Adipocyte (in vitro differentiated cells): ENCODE data around the gene CTSA.
A peak's percentile ranks its signal among the peaks of the same experiment; 100 is the strongest.

ENCODE experiments used
- DNase-seq: peaks from one replicate; pipeline ENCODE4 v3.0.0-alpha.2; 2015; ENCODE audit warnings: low read depth
- H3K27me3 ChIP-seq: replicated peaks from 2 replicates; pipeline ENCODE4 v1.7.0; 2013; ENCODE audit warnings: mild to moderate bottlenecking, low read length, moderate library complexity; ENCODE audit not compliant: control insufficient read depth, insufficient read depth
- H3K36me3 ChIP-seq: 2 replicates; pipeline ENCODE4 v1.7.0; 2013; ENCODE audit warnings: low read length, mild to moderate bottlenecking, moderate library complexity; ENCODE audit not compliant: control insufficient read depth, insufficient read depth, severe bottlenecking
- H3K4me1 ChIP-seq: 2 replicates; pipeline ENCODE4 v1.7.0; 2013; ENCODE audit warnings: mild to moderate bottlenecking, low read length, moderate library complexity; ENCODE audit not compliant: control insufficient read depth, insufficient read depth
- H3K4me3 ChIP-seq: 2 replicates; pipeline ENCODE4 v1.7.0; 2013; ENCODE audit warnings: mild to moderate bottlenecking, low read length, moderate library complexity
- H3K9ac ChIP-seq: 2 replicates; pipeline ENCODE4 v1.7.0; 2013; ENCODE audit warnings: mild to moderate bottlenecking, low read length, moderate library complexity
- H3K9me3 ChIP-seq: 2 replicates; pipeline ENCODE4 v1.7.0; 2013; ENCODE audit warnings: mild to moderate bottlenecking, low read length, moderate library complexity; ENCODE audit not compliant: control insufficient read depth

CTSA gene

DNA sequence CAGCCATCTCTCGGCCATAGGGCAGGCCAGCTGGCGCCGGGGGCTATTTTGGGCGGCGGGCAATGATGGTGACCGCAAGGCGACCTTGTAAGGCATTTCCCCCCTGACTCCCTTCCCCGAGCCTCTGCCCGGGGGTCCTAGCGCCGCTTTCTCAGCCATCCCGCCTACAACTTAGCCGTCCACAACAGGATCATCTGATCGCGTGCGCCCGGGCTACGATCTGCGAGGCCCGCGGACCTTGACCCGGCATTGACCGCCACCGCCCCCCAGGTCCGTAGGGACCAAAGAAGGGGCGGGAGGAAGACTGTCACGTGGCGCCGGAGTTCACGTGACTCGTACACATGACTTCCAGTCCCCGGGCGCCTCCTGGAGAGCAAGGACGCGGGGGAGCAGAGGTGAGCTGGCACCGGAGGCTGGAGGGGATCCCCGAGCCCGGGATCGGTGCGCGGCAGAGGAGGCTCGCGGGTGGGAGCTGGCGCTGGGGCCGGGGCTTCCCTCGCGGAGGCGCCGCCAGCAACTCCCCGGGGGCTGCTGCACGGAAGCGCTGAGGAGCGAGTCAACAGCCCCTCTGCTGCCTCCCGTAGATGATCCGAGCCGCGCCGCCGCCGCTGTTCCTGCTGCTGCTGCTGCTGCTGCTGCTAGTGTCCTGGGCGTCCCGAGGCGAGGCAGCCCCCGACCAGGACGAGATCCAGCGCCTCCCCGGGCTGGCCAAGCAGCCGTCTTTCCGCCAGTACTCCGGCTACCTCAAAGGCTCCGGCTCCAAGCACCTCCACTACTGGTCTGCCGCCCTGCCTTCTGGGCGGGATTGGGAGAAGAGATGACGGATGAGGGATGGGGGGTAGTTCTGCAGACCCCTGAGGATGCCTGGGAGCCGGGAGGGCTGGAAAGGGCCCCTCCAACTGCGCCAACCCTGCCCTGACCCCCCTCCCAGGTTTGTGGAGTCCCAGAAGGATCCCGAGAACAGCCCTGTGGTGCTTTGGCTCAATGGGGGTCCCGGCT is at the start of gene CTSA, which contains the start of gene NEURL2:
Gene CTSA (plus strand): TSS at position 351 of the 999 bp plus-strand sequence. CDS start 234 bp downstream, at position 585.
Gene NEURL2 (minus strand): TSS at position 224 of the 999 bp plus-strand sequence. CDS start 217 bp downstream, at position 7.
- Histone ChIP-seq H3K9me3 (no peaks in the 10 kb centered on the region), H3K9ac (peak within 1 kb of the TSS; percentile 83), H3K36me3 (peaks cover 14% of the 10 kb centered on the region), H3K27me3 (no peaks in the 10 kb centered on the region), H3K4me1 (peaks cover 20% of the 10 kb centered on the region), H3K4me3 (peak within 1 kb of the TSS; percentile 82)
- peak; percentile 94 for DNase-seq

DNA sequence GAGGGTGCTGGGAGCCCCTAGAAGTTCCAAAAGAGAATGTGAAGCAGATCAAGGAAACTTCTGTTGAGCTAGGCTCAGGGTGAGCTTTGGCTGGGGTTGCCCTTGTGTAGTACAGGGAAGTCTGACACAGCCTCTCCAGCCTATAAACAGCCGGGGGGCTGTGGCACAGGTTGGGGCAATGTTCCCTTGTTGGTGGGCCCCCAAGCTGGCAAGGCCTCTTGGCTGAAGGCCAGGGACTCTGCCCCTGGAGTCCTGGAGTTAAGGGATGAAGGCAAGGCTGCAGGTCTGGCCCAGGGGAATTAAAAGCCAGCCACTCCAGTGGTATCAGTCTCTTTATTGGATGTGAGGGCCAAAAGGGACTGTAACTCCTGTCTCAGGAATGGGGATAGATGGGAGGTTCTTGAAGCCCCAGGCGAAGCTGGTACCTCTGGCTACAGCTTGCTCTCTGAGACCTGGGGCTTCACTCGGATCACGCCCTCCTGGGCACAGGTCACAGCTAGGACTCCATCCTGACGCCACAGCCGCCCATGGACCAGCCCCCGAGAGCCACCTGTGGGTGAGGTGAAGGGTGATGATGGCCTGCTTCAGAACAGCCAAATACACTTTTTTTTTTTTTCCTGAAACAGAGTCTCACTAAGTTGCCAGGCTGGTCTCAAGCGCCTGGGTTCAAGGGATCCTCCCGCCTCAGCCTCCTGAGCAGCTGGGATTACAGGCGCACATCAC is 49.6 kb upstream of the CTSA start:
- Histone ChIP-seq H3K9ac (peak overlapping the region; percentile 27), H3K4me1 (peaks cover 40% of the 10 kb centered on the region), H3K4me3 (no peak overlapping the region), H3K27me3 (no peaks in the 10 kb centered on the region), H3K36me3 (peaks cover 78% of the 10 kb centered on the region), H3K9me3 (no peaks in the 10 kb centered on the region)
- DNase-seq, result no peak

DNA sequence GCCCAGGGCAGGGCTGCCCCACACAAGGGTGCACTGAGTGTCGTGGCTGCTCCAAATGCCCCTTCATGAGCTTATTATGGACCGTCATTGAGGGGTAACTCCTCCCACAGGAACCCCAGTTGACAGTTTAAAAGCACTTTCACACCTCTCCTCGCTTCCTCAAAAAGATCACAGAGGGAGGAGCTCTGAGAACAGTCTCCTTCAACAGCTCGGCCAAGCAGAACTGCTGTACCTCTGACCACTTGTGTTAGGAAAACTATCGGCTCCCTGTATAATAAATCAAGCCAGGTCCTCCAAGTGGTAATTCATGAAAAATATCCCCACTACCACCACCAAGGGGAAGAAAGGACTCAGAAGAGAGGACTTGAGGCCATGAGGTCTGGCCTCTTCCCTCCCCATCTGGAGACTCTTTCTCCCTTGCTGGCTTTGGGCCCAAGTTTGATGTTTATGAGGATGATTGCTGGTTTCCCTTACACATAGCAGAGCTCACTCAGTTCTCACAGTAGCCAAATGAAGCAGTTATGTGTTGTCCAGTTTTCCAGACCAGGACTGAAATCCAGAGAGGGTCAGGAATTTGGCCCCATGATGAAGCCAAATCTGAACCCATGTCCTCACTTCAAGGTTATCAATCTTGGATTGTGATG is 48.8 kb upstream of the CTSA start:
- peaks cover 78% of the 10 kb centered on the region for H3K36me3 ChIP-seq
- H3K9ac ChIP-seq, result peak overlapping the region; percentile 39
- peaks cover 32% of the 10 kb centered on the region for H3K4me1 ChIP-seq
- no peaks in the 10 kb centered on the region for H3K27me3 ChIP-seq
- H3K9me3 ChIP-seq, result no peaks in the 10 kb centered on the region
- no peak overlapping the region for H3K4me3 ChIP-seq
- DNase-seq, result peak; percentile 23

DNA sequence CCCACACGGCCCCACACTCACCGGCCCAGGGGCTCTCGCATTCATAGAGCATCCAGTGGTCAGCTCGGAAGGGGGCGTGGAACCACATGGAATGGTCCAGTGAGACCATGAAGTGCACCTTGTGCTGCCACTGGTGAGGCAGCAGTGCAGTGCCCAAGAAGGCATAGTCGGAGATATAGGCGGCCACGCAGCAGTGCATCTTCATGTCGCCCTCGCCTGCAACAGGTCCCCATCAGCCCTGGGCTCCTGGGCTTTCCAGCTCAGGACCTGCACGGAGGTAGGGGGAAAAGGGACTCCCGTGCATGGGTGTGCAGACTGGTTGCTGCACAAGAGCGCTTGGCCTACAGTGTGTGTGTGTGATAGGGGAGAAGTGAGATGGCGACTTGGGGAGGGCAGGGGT is 47.6 kb upstream of the CTSA start:
- peaks cover 76% of the 10 kb centered on the region for H3K36me3 ChIP-seq
- H3K9me3 ChIP-seq, result no peaks in the 10 kb centered on the region
- H3K4me1 ChIP-seq, result peaks cover 30% of the 10 kb centered on the region
- no peak overlapping the region for H3K4me3 ChIP-seq
- no peaks in the 10 kb centered on the region for H3K27me3 ChIP-seq
- no peak for DNase-seq
- peak overlapping the region; percentile 39 for H3K9ac ChIP-seq

DNA sequence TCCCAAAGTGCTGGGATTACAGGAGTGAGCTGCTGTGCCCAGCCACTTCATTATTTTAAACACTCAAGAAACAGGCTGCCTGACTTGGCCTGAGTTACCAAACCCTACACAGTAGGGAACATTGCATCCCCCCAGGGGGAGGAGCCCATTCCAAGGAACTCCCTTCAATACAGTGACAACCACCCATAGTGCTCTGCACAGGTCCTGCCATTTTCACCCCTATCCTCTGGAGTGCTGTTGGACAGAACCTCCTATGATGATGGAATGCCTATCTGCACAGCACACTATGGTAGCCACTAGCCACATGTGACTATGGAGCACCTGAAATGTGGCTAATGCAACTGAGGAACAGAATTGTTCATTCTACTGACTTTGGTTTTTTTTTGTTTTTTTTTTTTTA is 45.7 kb upstream of the CTSA start:
- no peak overlapping the region for H3K9ac ChIP-seq
- no peak overlapping the region for H3K4me3 ChIP-seq
- peaks cover 71% of the 10 kb centered on the region for H3K36me3 ChIP-seq
- no peaks in the 10 kb centered on the region for H3K9me3 ChIP-seq
- no peaks in the 10 kb centered on the region for H3K27me3 ChIP-seq
- H3K4me1 ChIP-seq, result peaks cover 30% of the 10 kb centered on the region
- DNase-seq, result no peak

DNA sequence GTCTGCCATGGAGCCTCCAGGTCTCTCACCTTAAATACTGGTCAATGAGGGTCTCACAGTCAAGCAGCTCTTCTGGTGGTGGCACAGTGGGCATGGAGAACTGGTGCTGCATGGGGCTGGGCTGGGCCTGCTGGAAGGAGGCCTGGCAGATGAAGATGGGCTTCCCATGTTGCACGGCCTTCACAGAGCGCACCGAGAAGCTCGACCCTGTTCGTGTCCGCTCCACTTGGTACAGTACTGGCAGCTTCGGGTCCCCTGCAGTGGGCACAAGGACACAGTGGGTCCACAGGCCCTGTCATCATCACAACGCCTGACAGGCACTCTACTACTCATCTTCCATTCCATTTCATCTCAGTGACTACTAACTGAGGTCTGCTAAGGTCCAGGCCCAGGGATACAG is 42.7 kb upstream of the CTSA start:
- H3K4me1 ChIP-seq, result peaks cover 2% of the 10 kb centered on the region
- H3K27me3 ChIP-seq, result no peaks in the 10 kb centered on the region
- H3K9ac ChIP-seq, result no peak overlapping the region
- H3K4me3 ChIP-seq, result no peak overlapping the region
- no peak for DNase-seq
- H3K36me3 ChIP-seq, result peaks cover 59% of the 10 kb centered on the region
- H3K9me3 ChIP-seq, result no peaks in the 10 kb centered on the region

DNA sequence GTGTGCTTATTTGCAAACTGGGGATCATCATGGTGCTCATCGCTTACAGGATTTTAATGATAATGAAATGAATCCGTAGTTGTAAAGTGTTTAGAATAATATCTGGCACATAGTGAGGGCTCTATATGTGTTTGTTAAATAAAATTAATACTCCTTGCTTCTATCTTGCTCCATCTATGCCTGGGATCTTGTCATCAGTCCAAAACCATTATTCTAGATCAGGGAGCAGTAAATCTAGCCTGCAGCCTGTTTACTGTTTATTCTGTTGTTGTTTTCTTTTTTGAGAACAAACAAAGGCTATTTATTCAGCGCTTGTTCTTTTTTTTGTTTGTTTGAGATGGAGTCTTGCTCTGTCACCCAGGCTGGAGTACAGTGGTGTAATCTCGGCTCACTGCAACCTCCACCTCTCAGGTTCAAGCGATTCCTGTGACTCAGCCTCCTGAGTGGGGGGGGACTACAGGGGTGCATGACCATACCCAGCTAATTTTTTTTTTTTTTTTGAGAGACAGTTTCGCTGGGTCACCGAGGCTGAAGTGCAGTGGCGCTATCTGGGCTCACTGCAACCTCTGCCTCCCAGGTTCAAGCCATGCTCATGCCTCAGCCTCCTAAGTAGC is 42.1 kb upstream of the CTSA start:
- peaks cover 54% of the 10 kb centered on the region for H3K36me3 ChIP-seq

DNA sequence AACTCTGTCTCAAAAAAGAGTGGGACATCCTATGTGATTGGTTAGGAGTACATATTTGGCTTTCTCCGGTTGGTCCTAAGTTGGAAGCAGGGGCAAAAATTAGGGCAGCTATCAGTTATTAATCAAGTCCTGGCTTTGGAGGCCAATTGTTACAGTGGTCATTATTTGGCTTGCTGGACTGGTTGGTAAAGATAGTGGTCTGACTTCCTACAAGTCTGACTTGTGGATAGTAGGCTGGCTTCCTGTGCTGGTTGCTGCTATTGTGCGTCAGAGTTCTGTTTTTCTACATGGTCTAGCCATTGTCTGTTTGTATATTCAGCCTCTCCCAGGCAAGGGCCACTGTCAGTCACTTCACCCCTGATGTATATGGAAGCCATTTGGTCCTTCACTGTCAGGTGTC is 40.9 kb upstream of the CTSA start:
- Histone ChIP-seq H3K4me1 (peaks cover 3% of the 10 kb centered on the region), H3K9me3 (no peaks in the 10 kb centered on the region), H3K27me3 (no peaks in the 10 kb centered on the region), H3K36me3 (peaks cover 45% of the 10 kb centered on the region), H3K4me3 (no peak overlapping the region), H3K9ac (no peak overlapping the region)
- no peak for DNase-seq

More for the DNA sequence above, 42.1 kb upstream of the CTSA start:
- Histone ChIP-seq H3K4me1 (no peaks in the 10 kb centered on the region), H3K27me3 (no peaks in the 10 kb centered on the region), H3K9ac (no peak overlapping the region), H3K4me3 (no peak overlapping the region), H3K9me3 (no peaks in the 10 kb centered on the region)
- no peak for DNase-seq

DNA sequence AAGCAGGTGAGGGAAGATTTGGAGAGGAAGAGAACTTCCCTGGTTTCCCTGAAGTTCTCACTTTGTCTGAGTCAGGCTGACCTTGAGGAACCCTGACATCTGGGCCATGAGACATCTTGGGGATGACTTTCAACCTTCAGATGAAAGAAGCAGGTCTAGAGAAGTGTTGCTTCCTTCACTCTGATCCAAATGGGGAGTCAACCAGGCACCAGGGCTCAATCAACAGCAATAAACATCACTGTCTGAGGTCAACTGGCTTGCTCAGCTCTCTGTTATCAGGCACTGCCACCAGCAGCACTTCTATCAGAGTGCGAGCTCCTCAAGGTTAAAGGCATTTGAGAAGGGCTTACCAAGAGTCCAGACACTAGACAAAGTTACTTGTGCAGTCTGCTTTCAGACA is 40.2 kb upstream of the CTSA start:
- H3K36me3 ChIP-seq, result peaks cover 45% of the 10 kb centered on the region
- H3K9ac ChIP-seq, result no peak overlapping the region
- no peak overlapping the region for H3K4me3 ChIP-seq
- H3K4me1 ChIP-seq, result peaks cover 7% of the 10 kb centered on the region
- H3K27me3 ChIP-seq, result no peaks in the 10 kb centered on the region
- H3K9me3 ChIP-seq, result no peaks in the 10 kb centered on the region
- no peak for DNase-seq

DNA sequence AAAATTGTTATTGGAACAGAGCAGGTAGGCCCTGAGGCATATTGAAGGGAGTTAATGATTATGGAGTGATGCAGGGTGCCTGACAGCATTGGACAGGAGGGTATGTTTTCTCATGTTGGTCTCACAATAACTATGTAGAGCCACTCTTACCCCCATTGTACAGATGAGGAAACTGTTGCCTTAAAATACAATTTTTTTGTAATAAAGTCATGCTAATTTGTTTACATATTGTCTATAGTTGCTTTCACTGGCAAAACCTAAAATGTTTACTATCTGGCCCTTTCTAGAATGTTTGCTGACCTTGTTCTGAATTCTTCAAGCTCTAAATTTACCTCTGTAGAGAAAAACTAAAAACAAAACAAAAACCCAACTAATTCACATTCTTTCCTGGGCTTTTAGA is 39.6 kb upstream of the CTSA start:
- Histone ChIP-seq H3K9me3 (no peaks in the 10 kb centered on the region), H3K4me3 (no peak overlapping the region), H3K4me1 (peaks cover 13% of the 10 kb centered on the region), H3K36me3 (peaks cover 40% of the 10 kb centered on the region), H3K27me3 (no peaks in the 10 kb centered on the region), H3K9ac (no peak overlapping the region)
- no peak for DNase-seq
